Measurements from ENCODE around the gene SLC25A3. TPM values are rescaled to one million over a fixed set of nuclear protein-coding genes. Genes with fewer than 3 reads are reported as not detected.

SLC25A3 gene
- total and polyA plus RNA-seq, 2 of the 13 experiments (the other 11 are each of a cell fraction or from before 2014, with no cell fraction given): 292 to 829 TPM

- no peak for TF ChIP-seq SOX13 (IDR thresholded peaks at IDR 0.05)
- TF ChIP-seq SOX13 (CRISPR knock-in tag; conservative IDR thresholded peaks at IDR 0.05 in 1 of 2, IDR thresholded peaks at IDR 0.05 in 1 of 2): peak in 1 of 2 experiments; percentile 8; a peak in 1 of 4 replicates
- peak; percentile 91; the same call in 1 of the 2 replicates for TF ChIP-seq HBP1 (CRISPR knock-in tag; IDR thresholded peaks at IDR 0.05; ENCODE audit: low read depth)
- no peak for TF ChIP-seq ZBTB34 (CRISPR knock-in tag; IDR thresholded peaks at IDR 0.05)
- no peak; the same call in 1 of the 2 replicates for TF ChIP-seq SMAD1 (CRISPR knock-in tag; IDR thresholded peaks at IDR 0.05; ENCODE audit: borderline replicate concordance, low read depth)
- no peak for TF ChIP-seq ZFP1 (CRISPR knock-in tag; IDR thresholded peaks at IDR 0.05)
- 0 out of 2 replicates have a peak, but pooled peaks have one; percentile 20 for TF ChIP-seq ZBTB42 (CRISPR knock-in tag; IDR thresholded peaks at IDR 0.05)
- TF ChIP-seq DDIT3 (CRISPR knock-in tag; IDR thresholded peaks at IDR 0.05): no peak
- TF ChIP-seq NRL (CRISPR knock-in tag; IDR thresholded peaks at IDR 0.05; ENCODE audit: borderline replicate concordance): no peak
- peak; percentile 68; the same call in 1 of the 2 replicates for TF ChIP-seq POLR2AphosphoS5 (IDR thresholded peaks at IDR 0.05; ENCODE audit: low read depth, low read length)
- TF ChIP-seq GPN1 (CRISPR knock-in tag; IDR thresholded peaks at IDR 0.05; ENCODE audit: borderline replicate concordance): no peak
- no peak for TF ChIP-seq ZBTB39 (CRISPR knock-in tag; IDR thresholded peaks at IDR 0.05)
- peak; percentile 68 for TF ChIP-seq THAP11 (CRISPR knock-in tag; IDR thresholded peaks at IDR 0.05)
- peak; percentile 17; the same call in 1 of the 2 replicates for TF ChIP-seq REPIN1 (CRISPR knock-in tag; IDR thresholded peaks at IDR 0.05; ENCODE audit: borderline replicate concordance, low read depth)
- TF ChIP-seq ZNF18 (CRISPR knock-in tag; IDR thresholded peaks at IDR 0.05; ENCODE audit: insufficient replicate concordance): no peak
- no peak; the same call in 1 of the 2 replicates for TF ChIP-seq ZNF205 (CRISPR knock-in tag; IDR thresholded peaks at IDR 0.05)
- 0 out of 2 replicates have a peak, but pooled peaks have one; percentile 2 for TF ChIP-seq FOSL2 (CRISPR knock-in tag; IDR thresholded peaks at IDR 0.05)
- TF ChIP-seq FOXO4 (CRISPR knock-in tag; conservative IDR thresholded peaks at IDR 0.05): no peak
These were observed 51.5 kb downstream of the SLC25A3 start, which contains the start of the genes APAF1 and IKBIP (continued) for GRCh38 chr12:98644712-98645571.

Measured in HepG2 (cell line).